Measurements from ENCODE around the gene TRDMT1. TPM values are rescaled to one million over a fixed set of nuclear protein-coding genes. Genes with fewer than 3 reads are reported as not detected.
"Not testable (repeated sequence)": the region's sequence is repeated elsewhere in the genome, so short reads cannot be mapped to it uniquely, and the experiment has no call there.

Gene TRDMT1
- total RNA-seq, 1 experiment from 2014 or later, result 8.3 TPM

- Histone ChIP-seq H3K79me2 (ENCODE audit: low read length) (no peaks in the 10 kb centered on the region), H3K4me3 (ENCODE audit: low read length) (no peak overlapping the region), H3K27ac (ENCODE audit: low read length) (no peak overlapping the region), H4K20me1 (ENCODE audit: insufficient read depth, low read depth, low read length) (no peaks in the 10 kb centered on the region), H3K4me1 (ENCODE audit: low read length) (no peaks in the 10 kb centered on the region), H3K9me3 (ENCODE audit: low read length) (no peaks in the 10 kb centered on the region), H3K36me3 (ENCODE audit: insufficient read depth, low read length) (no peaks in the 10 kb centered on the region), H3K9ac (ENCODE audit: low read length) (no peak overlapping the region), H3K9me2 (replicated peaks; ENCODE audit: insufficient read depth, low read length) (no peaks in the 10 kb centered on the region), H2AFZ (ENCODE audit: low read length) (no peak overlapping the region), H3K4me2 (ENCODE audit: low read depth, low read length, poor library complexity, severe bottlenecking) (no peak overlapping the region), H3K27me3 (ENCODE audit: low read length) (0 out of 2 replicates have a peak, but pooled peaks cover 3% of the 10 kb centered on the region)
- DNase-seq, result no peak
Measured at GRCh38 chr10:17123961-17124360, 77.5 kb downstream of the TRDMT1 start.

GRCh38 chr10:17122726-17123661 lies 78.5 kb downstream of the TRDMT1 start:
- Histone ChIP-seq H3K4me2 (ENCODE audit: low read depth, low read length, poor library complexity, severe bottlenecking) (no peak overlapping the region), H3K9me2 (replicated peaks; ENCODE audit: insufficient read depth, low read length) (no peaks in the 10 kb centered on the region), H4K20me1 (ENCODE audit: insufficient read depth, low read depth, low read length) (no peaks in the 10 kb centered on the region), H2AFZ (ENCODE audit: low read length) (no peak overlapping the region), H3K36me3 (ENCODE audit: insufficient read depth, low read length) (no peaks in the 10 kb centered on the region), H3K4me3 (ENCODE audit: low read length) (no peak overlapping the region), H3K79me2 (ENCODE audit: low read length) (no peaks in the 10 kb centered on the region), H3K9ac (ENCODE audit: low read length) (no peak overlapping the region), H3K27me3 (ENCODE audit: low read length) (0 out of 2 replicates have a peak, but pooled peaks cover 1% of the 10 kb centered on the region), H3K9me3 (ENCODE audit: low read length) (no peaks in the 10 kb centered on the region), H3K4me1 (ENCODE audit: low read length) (no peaks in the 10 kb centered on the region), H3K27ac (ENCODE audit: low read length) (no peak overlapping the region)
- DNase-seq, result no peak

- H3K79me2 ChIP-seq (ENCODE audit: low read length), result no peaks in the 10 kb centered on the region
- H2AFZ ChIP-seq (ENCODE audit: low read length), result no peak overlapping the region
- H3K27ac ChIP-seq (ENCODE audit: low read length), result no peak overlapping the region
- no peak overlapping the region for H3K4me3 ChIP-seq (ENCODE audit: low read length)
- no peaks in the 10 kb centered on the region for H3K9me3 ChIP-seq (ENCODE audit: low read length)
- H3K9me2 ChIP-seq (replicated peaks; ENCODE audit: insufficient read depth, low read length), result no peaks in the 10 kb centered on the region
- no peak overlapping the region for H3K4me2 ChIP-seq (ENCODE audit: low read depth, low read length, poor library complexity, severe bottlenecking)
- no peak overlapping the region for H3K9ac ChIP-seq (ENCODE audit: low read length)
- DNase-seq, result no peak
- no peaks in the 10 kb centered on the region for H3K27me3 ChIP-seq (ENCODE audit: low read length)
- H3K4me1 ChIP-seq (ENCODE audit: low read length), result no peaks in the 10 kb centered on the region
- no peaks in the 10 kb centered on the region for H4K20me1 ChIP-seq (ENCODE audit: insufficient read depth, low read depth, low read length)
- no peaks in the 10 kb centered on the region for H3K36me3 ChIP-seq (ENCODE audit: insufficient read depth, low read length)
Measured at GRCh38 chr10:17122052-17122451, 79.4 kb downstream of the TRDMT1 start.

GRCh38 chr10:17120694-17121093 lies 80.8 kb downstream of the TRDMT1 start:
- no peaks in the 10 kb centered on the region for H3K36me3 ChIP-seq (ENCODE audit: insufficient read depth, low read length)
- H3K4me3 ChIP-seq (ENCODE audit: low read length), result no peak overlapping the region
- no peak overlapping the region for H3K4me2 ChIP-seq (ENCODE audit: low read depth, low read length, poor library complexity, severe bottlenecking)
- H3K9me2 ChIP-seq (replicated peaks; ENCODE audit: insufficient read depth, low read length), result no peaks in the 10 kb centered on the region
- H3K9me3 ChIP-seq (ENCODE audit: low read length), result no peaks in the 10 kb centered on the region
- H4K20me1 ChIP-seq (ENCODE audit: insufficient read depth, low read depth, low read length), result no peaks in the 10 kb centered on the region
- no peak overlapping the region for H3K27ac ChIP-seq (ENCODE audit: low read length)
- no peaks in the 10 kb centered on the region for H3K4me1 ChIP-seq (ENCODE audit: low read length)
- no peak overlapping the region for H3K9ac ChIP-seq (ENCODE audit: low read length)
- no peaks in the 10 kb centered on the region for H3K27me3 ChIP-seq (ENCODE audit: low read length)
- H3K79me2 ChIP-seq (ENCODE audit: low read length), result no peaks in the 10 kb centered on the region
- no peak for DNase-seq
- no peak overlapping the region for H2AFZ ChIP-seq (ENCODE audit: low read length)

- no peaks in the 10 kb centered on the region for H3K9me3 ChIP-seq (ENCODE audit: low read length)
- H4K20me1 ChIP-seq (ENCODE audit: insufficient read depth, low read depth, low read length), result no peaks in the 10 kb centered on the region
- H3K27me3 ChIP-seq (ENCODE audit: low read length), result no peaks in the 10 kb centered on the region
- no peak overlapping the region for H3K9ac ChIP-seq (ENCODE audit: low read length)
- no peaks in the 10 kb centered on the region for H3K79me2 ChIP-seq (ENCODE audit: low read length)
- no peak overlapping the region for H2AFZ ChIP-seq (ENCODE audit: low read length)
- no peaks in the 10 kb centered on the region for H3K4me1 ChIP-seq (ENCODE audit: low read length)
- no peak overlapping the region for H3K27ac ChIP-seq (ENCODE audit: low read length)
- H3K9me2 ChIP-seq (replicated peaks; ENCODE audit: insufficient read depth, low read length), result no peaks in the 10 kb centered on the region
- DNase-seq, result no peak
- H3K36me3 ChIP-seq (ENCODE audit: insufficient read depth, low read length), result no peaks in the 10 kb centered on the region
- no peak overlapping the region for H3K4me2 ChIP-seq (ENCODE audit: low read depth, low read length, poor library complexity, severe bottlenecking)
- H3K4me3 ChIP-seq (ENCODE audit: low read length), result no peak overlapping the region
Measured at GRCh38 chr10:17119845-17120244, 81.6 kb downstream of the TRDMT1 start.

GRCh38 chr10:17116193-17116592 lies 85.3 kb downstream of the TRDMT1 start:
- DNase-seq, result no peak
- Histone ChIP-seq H3K4me1 (ENCODE audit: low read length) (no peaks in the 10 kb centered on the region), H3K27me3 (ENCODE audit: low read length) (no peaks in the 10 kb centered on the region), H4K20me1 (ENCODE audit: insufficient read depth, low read depth, low read length) (no peaks in the 10 kb centered on the region), H3K79me2 (ENCODE audit: low read length) (no peaks in the 10 kb centered on the region), H3K9me2 (replicated peaks; ENCODE audit: insufficient read depth, low read length) (no peaks in the 10 kb centered on the region), H2AFZ (ENCODE audit: low read length) (no peak overlapping the region), H3K27ac (ENCODE audit: low read length) (no peak overlapping the region), H3K9me3 (ENCODE audit: low read length) (no peaks in the 10 kb centered on the region), H3K36me3 (ENCODE audit: insufficient read depth, low read length) (no peaks in the 10 kb centered on the region), H3K4me3 (ENCODE audit: low read length) (no peak overlapping the region), H3K4me2 (ENCODE audit: low read depth, low read length, poor library complexity, severe bottlenecking) (no peak overlapping the region), H3K9ac (ENCODE audit: low read length) (no peak overlapping the region)

GRCh38 chr10:17115683-17116082 lies 85.8 kb downstream of the TRDMT1 start:
- Histone ChIP-seq H3K4me2 (ENCODE audit: low read depth, low read length, poor library complexity, severe bottlenecking) (no peak overlapping the region), H3K4me3 (ENCODE audit: low read length) (no peak overlapping the region), H3K27me3 (ENCODE audit: low read length) (no peaks in the 10 kb centered on the region), H4K20me1 (ENCODE audit: insufficient read depth, low read depth, low read length) (no peaks in the 10 kb centered on the region), H3K9me2 (replicated peaks; ENCODE audit: insufficient read depth, low read length) (no peaks in the 10 kb centered on the region), H3K36me3 (ENCODE audit: insufficient read depth, low read length) (no peaks in the 10 kb centered on the region), H3K9ac (ENCODE audit: low read length) (no peak overlapping the region), H2AFZ (ENCODE audit: low read length) (no peak overlapping the region), H3K4me1 (ENCODE audit: low read length) (no peaks in the 10 kb centered on the region), H3K79me2 (ENCODE audit: low read length) (no peaks in the 10 kb centered on the region), H3K27ac (ENCODE audit: low read length) (no peak overlapping the region), H3K9me3 (ENCODE audit: low read length) (no peaks in the 10 kb centered on the region)
- no peak for DNase-seq

- H3K4me1 ChIP-seq (ENCODE audit: low read length); H2AFZ ChIP-seq (ENCODE audit: low read length); H3K4me3 ChIP-seq (ENCODE audit: low read length); H3K9ac ChIP-seq (ENCODE audit: low read length); H4K20me1 ChIP-seq (ENCODE audit: insufficient read depth, low read depth, low read length); H3K36me3 ChIP-seq (ENCODE audit: insufficient read depth, low read length); H3K79me2 ChIP-seq (ENCODE audit: low read length); H3K27me3 ChIP-seq (ENCODE audit: low read length); H3K4me2 ChIP-seq (ENCODE audit: low read depth, low read length, poor library complexity, severe bottlenecking); H3K9me2 ChIP-seq (replicated peaks; ENCODE audit: insufficient read depth, low read length); H3K9me3 ChIP-seq (ENCODE audit: low read length); DNase-seq; H3K27ac ChIP-seq (ENCODE audit: low read length): not testable (repeated sequence)
Measured at GRCh38 chr10:17114878-17115444, 86.5 kb downstream of the TRDMT1 start.
